ENCODE data around the gene DCD. TPM values are rescaled to one million over a fixed set of nuclear protein-coding genes. Genes with fewer than 3 reads are reported as not detected.
"Not testable (repeated sequence)": the region's sequence is repeated elsewhere in the genome, so short reads cannot be mapped to it uniquely, and the experiment has no call there.

Gene DCD
- not detected for total RNA-seq

- DNase-seq (ENCODE audit: low spot score) (no peak), ATAC-seq (no peak)
- intact Hi-C loops (cut with DNase I) = no loop called here
Measured at GRCh38 chr12:54648265-54648664, at the start of gene DCD. Gene DCD, minus strand, starts transcription at chr12:54648365. Its CDS starts 62 bp downstream, at chr12:54648303.

GRCh38 chr12:54697851-54698250 is 49.7 kb upstream of the DCD start:
- no peak for DNase-seq (ENCODE audit: low spot score)
- peak; percentile 68 for ATAC-seq
- intact Hi-C loops (cut with DNase I) = no loop called here

GRCh38 chr12:54692353-54692752 is 44.2 kb upstream of the DCD start:
- DNase-seq (ENCODE audit: low spot score) (no peak), ATAC-seq (no peak)
- intact Hi-C loops (cut with DNase I) = no loop called here

GRCh38 chr12:54689984-54690383 is 41.8 kb upstream of the DCD start:
- intact Hi-C loops (cut with DNase I) = no loop called here
- DNase-seq (ENCODE audit: low spot score) (no peak), ATAC-seq (no peak)

- DNase-seq (ENCODE audit: low spot score) (no peak), ATAC-seq (no peak)
Measured at GRCh38 chr12:54689034-54689372, 40.8 kb upstream of the DCD start.

GRCh38 chr12:54688309-54689033 is 40.3 kb upstream of the DCD start:
- intact Hi-C loops (cut with DNase I) = no loop called here
- ATAC-seq (no peak), DNase-seq (ENCODE audit: low spot score) (no peak)

More at GRCh38 chr12:54689034-54689372, 40.8 kb upstream of the DCD start:
- intact Hi-C loops (cut with DNase I) = no loop called here

- no peak for ATAC-seq
- intact Hi-C loops (cut with DNase I) = no loop called here
Measured at GRCh38 chr12:54684636-54685630, 36.8 kb upstream of the DCD start.

GRCh38 chr12:54683398-54683797 is 35.2 kb upstream of the DCD start:
- intact Hi-C loops (cut with DNase I) = no loop called here
- ATAC-seq (no peak), DNase-seq (ENCODE audit: low spot score) (no peak)

More at GRCh38 chr12:54684636-54685630, 36.8 kb upstream of the DCD start:
- DNase-seq (ENCODE audit: low spot score) = no peak

- no peak for ATAC-seq
- intact Hi-C loops (cut with DNase I) = no loop called here
- DNase-seq (ENCODE audit: low spot score) = no peak
Measured at GRCh38 chr12:54682674-54683073, 34.5 kb upstream of the DCD start.

GRCh38 chr12:54680374-54680773 is 32.2 kb upstream of the DCD start:
- ATAC-seq (no peak), DNase-seq (ENCODE audit: low spot score) (no peak)
- intact Hi-C loops (cut with DNase I) = no loop called here

- DNase-seq (ENCODE audit: low spot score) (no peak), ATAC-seq (no peak)
- intact Hi-C loops (cut with DNase I) = no loop called here
Measured at GRCh38 chr12:54678131-54678530, 30.0 kb upstream of the DCD start.

- no peak for DNase-seq (ENCODE audit: low spot score)
- ATAC-seq = no peak
- intact Hi-C loops (cut with DNase I) = no loop called here
Measured at GRCh38 chr12:54667945-54668344, 19.8 kb upstream of the DCD start.

- ATAC-seq (no peak), DNase-seq (ENCODE audit: low spot score) (no peak)
- intact Hi-C loops (cut with DNase I) = no loop called here
Measured at GRCh38 chr12:54666008-54666407, 17.8 kb upstream of the DCD start.

GRCh38 chr12:54665022-54665635 is 17.0 kb upstream of the DCD start:
- intact Hi-C loops (cut with DNase I); DNase-seq (ENCODE audit: low spot score); ATAC-seq: not testable (repeated sequence)

GRCh38 chr12:54663603-54664002 is 15.4 kb upstream of the DCD start:
- intact Hi-C loops (cut with DNase I) = no loop called here
- no peak for ATAC-seq
- DNase-seq (ENCODE audit: low spot score) = no peak

GRCh38 chr12:54662026-54662425 is 13.9 kb upstream of the DCD start:
- DNase-seq (ENCODE audit: low spot score) = no peak
- ATAC-seq = no peak
- intact Hi-C loops (cut with DNase I) = no loop called here

GRCh38 chr12:54661048-54661447 is 12.9 kb upstream of the DCD start:
- DNase-seq (ENCODE audit: low spot score) (no peak), ATAC-seq (no peak)
- intact Hi-C loops (cut with DNase I) = no loop called here

GRCh38 chr12:54660320-54660962 is 12.3 kb upstream of the DCD start:
- DNase-seq (ENCODE audit: low spot score) (no peak), ATAC-seq (no peak)
- intact Hi-C loops (cut with DNase I) = no loop called here

Data from sciatic nerve (tissue), 2 donors.